Ascending aorta (tissue), 2 donors: ENCODE data around the gene CDH13. TPM values are rescaled to one million over a fixed set of nuclear protein-coding genes. Genes with fewer than 3 reads are reported as not detected.

Experiments used
- DNase-seq, 2 donors: peaks; one replicate each; pipeline ENCODE4 v3.0.0-alpha.2; 2019; ENCODE audit warnings: low spot score in 2 of 2
- H3K27ac ChIP-seq, 2 donors: fragments of 200-600 bp; sonication (generic); one replicate each; pipeline ENCODE4 v1.5.1; 2016 to 2017; ENCODE audit warnings: mild to moderate bottlenecking in 1 of 2
- H3K27me3 ChIP-seq: fragments of 200-600 bp; sonication (generic); one replicate; pipeline ENCODE4 v1.5.1; 2017
- H3K36me3 ChIP-seq, 2 donors: fragments of 200-600 bp; sonication (generic); one replicate each; pipeline ENCODE4 v1.5.1; 2016
- H3K4me1 ChIP-seq, 2 donors: fragments of 200-600 bp; sonication (generic); one replicate each; pipeline ENCODE4 v1.5.1; 2016 to 2017; ENCODE audit warnings: mild to moderate bottlenecking in 1 of 2
- H3K4me3 ChIP-seq, 2 donors: fragments of 200-600 bp; sonication (generic); one replicate each; pipeline ENCODE4 v1.5.1; 2016 to 2017; ENCODE audit warnings: mild to moderate bottlenecking in 1 of 2
- H3K9me3 ChIP-seq, 2 donors: fragments of 200-600 bp; sonication (generic); one replicate each; pipeline ENCODE4 v1.5.1; 2016
- CTCF ChIP-seq, 3 experiments: fragments of 200-600 bp in 2 of 3; fragments of 450-650 bp in 1 of 3; sonication (generic) in 2 of 3; IDR thresholded peaks; one replicate each; pipeline ENCODE4 v1.5.1; 2016 to 2019; ENCODE audit warnings: antibody characterized with exemption in 3 of 3, mild to moderate bottlenecking in 1 of 3, moderate library complexity in 1 of 3
- intact Hi-C: fragments of 100-400 bp; cut with DNase I; formaldehyde crosslinking; loops from one replicate; pipeline ENCODE4 v1.15.1; 2023
- total RNA-seq: library from RNA; depleted of rRNA; stranded (reverse); fragments of >200 nt; gene quantifications from one replicate; pipeline ENCODE4 v1.1.0, GENCODE V29; 2016

The CDH13 gene
- total RNA-seq, 1 donor from 2014 or later = 160 TPM

GRCh38 chr16:83704656-83705055 is 1077.9 kb downstream of the CDH13 start:
- no peak for DNase-seq
- Histone ChIP-seq H3K36me3 (no peaks in the 10 kb centered on the region), H3K4me1 (no peaks in the 10 kb centered on the region), H3K4me3 (no peak overlapping the region), H3K27ac (no peak overlapping the region), H3K27me3 (no peaks in the 10 kb centered on the region), H3K9me3 (no peaks in the 10 kb centered on the region)
- TF ChIP-seq CTCF (IDR thresholded peaks at IDR 0.05) = no peak
- intact Hi-C loops = no loop called here

GRCh38 chr16:83705856-83706255 is 1079.1 kb downstream of the CDH13 start:
- no peak for TF ChIP-seq CTCF (IDR thresholded peaks at IDR 0.05)
- intact Hi-C loops = no loop called here
- no peak for DNase-seq
- no peak overlapping the region for H3K27ac ChIP-seq
- no peaks in the 10 kb centered on the region for H3K4me1 ChIP-seq
- H3K36me3 ChIP-seq = no peaks in the 10 kb centered on the region
- H3K27me3 ChIP-seq = no peaks in the 10 kb centered on the region
- no peak overlapping the region for H3K4me3 ChIP-seq
- H3K9me3 ChIP-seq = no peaks in the 10 kb centered on the region

GRCh38 chr16:83706394-83706793 is 1079.6 kb downstream of the CDH13 start:
- no peaks in the 10 kb centered on the region for H3K9me3 ChIP-seq
- no peak overlapping the region for H3K27ac ChIP-seq
- TF ChIP-seq CTCF (IDR thresholded peaks at IDR 0.05) = no peak
- H3K36me3 ChIP-seq = no peaks in the 10 kb centered on the region
- H3K4me3 ChIP-seq = no peak overlapping the region
- no peaks in the 10 kb centered on the region for H3K27me3 ChIP-seq
- H3K4me1 ChIP-seq = no peaks in the 10 kb centered on the region
- intact Hi-C loops = no loop called here
- no peak for DNase-seq

- Histone ChIP-seq H3K4me3 (no peak overlapping the region), H3K27me3 (no peaks in the 10 kb centered on the region), H3K36me3 (no peaks in the 10 kb centered on the region), H3K27ac (no peak overlapping the region), H3K9me3 (no peaks in the 10 kb centered on the region), H3K4me1 (peaks cover 0 to 14% of the 10 kb centered on the region in 2 donors)
- DNase-seq = no peak
- intact Hi-C loops = loop anchor here (10.0 kb wide), 2 partner anchors 184 to 244 kb away; partner anchors contain the start of genes MLYCD and OSGIN1
- no peak for TF ChIP-seq CTCF (IDR thresholded peaks at IDR 0.05)
These were observed 1084.3 kb downstream of the CDH13 start for GRCh38 chr16:83711069-83711468.

- no peaks in the 10 kb centered on the region for H3K27me3 ChIP-seq
- intact Hi-C loops = loop anchor here (1.0 to 10.0 kb wide), 3 partner anchors 94 to 241 kb away; partner anchors contain the start of genes HSBP1, MLYCD and OSGIN1
- H3K27ac ChIP-seq = peak overlapping the region; percentile 64 to 79
These were observed 1086.8 kb downstream of the CDH13 start for GRCh38 chr16:83713597-83713996.

More at GRCh38 chr16:83713597-83713996, 1086.8 kb downstream of the CDH13 start:
- no peak for TF ChIP-seq CTCF (IDR thresholded peaks at IDR 0.05)
- no peak for DNase-seq
- Histone ChIP-seq H3K9me3 (no peaks in the 10 kb centered on the region), H3K4me1 (peaks cover 0 to 14% of the 10 kb centered on the region in 2 donors), H3K36me3 (no peaks in the 10 kb centered on the region), H3K4me3 (no peak overlapping the region)
